HEK293 (cell line): Measurements from ENCODE around the gene SNRPB2.

Source experiments
- CTCF ChIP-seq: fragments of 450-650 bp; formaldehyde crosslinking; IDR thresholded peaks from 2 replicates; pipeline ENCODE4 v1.5.1; 2016; ENCODE audit warnings: missing biosample characterization, missing genetic modification characterization
- KLF16 ChIP-seq: fragments of 450-650 bp; formaldehyde crosslinking; IDR thresholded peaks from 2 replicates; pipeline ENCODE4 v1.5.1; 2017; ENCODE audit warnings: missing biosample characterization, missing genetic modification characterization
- PATZ1 ChIP-seq: fragments of 450-650 bp; formaldehyde crosslinking; IDR thresholded peaks from 2 replicates; pipeline ENCODE4 v1.5.1; 2016; ENCODE audit warnings: missing biosample characterization, missing genetic modification characterization
- PBX3 ChIP-seq: sonication (generic); formaldehyde crosslinking; IDR thresholded peaks from 2 replicates; pipeline ENCODE4 v1.8.1; 2022; ENCODE audit warnings: mild to moderate bottlenecking, moderate library complexity, missing genetic modification reagents
- ZEB2 ChIP-seq: fragments of 450-650 bp; formaldehyde crosslinking; IDR thresholded peaks from 2 replicates; pipeline ENCODE4 v1.5.1; 2016; ENCODE audit warnings: missing biosample characterization, missing genetic modification characterization
- ZNF184 ChIP-seq: fragments of 450-650 bp; IDR thresholded peaks from 2 replicates; pipeline ENCODE4 v1.5.1; 2018; ENCODE audit warnings: missing biosample characterization, mild to moderate bottlenecking, missing genetic modification characterization
- ZNF501 ChIP-seq: fragments of 450-650 bp; formaldehyde crosslinking; IDR thresholded peaks from 2 replicates; pipeline ENCODE4 v1.5.1; 2016; ENCODE audit warnings: missing biosample characterization, missing genetic modification characterization
- ZNF561 ChIP-seq: fragments of 450-650 bp; IDR thresholded peaks from 2 replicates; pipeline ENCODE4 v1.5.1; 2018; ENCODE audit warnings: missing biosample characterization, missing genetic modification characterization, borderline replicate concordance
- ZNF626 ChIP-seq: fragments of 450-650 bp; sonication (Bioruptor Pico); formaldehyde crosslinking; IDR thresholded peaks from 2 replicates; pipeline ENCODE4 v1.5.1; 2018; ENCODE audit warnings: missing biosample characterization, missing genetic modification characterization, inconsistent platforms
- ZNF791 ChIP-seq: fragments of 450-650 bp; formaldehyde crosslinking; IDR thresholded peaks from 2 replicates; pipeline ENCODE4 v1.5.1; 2016; ENCODE audit warnings: missing biosample characterization, missing genetic modification characterization

- TF ChIP-seq ZNF184 (tag by site-specific recombination) (no peak), PBX3 (CRISPR knock-in tag) (no peak), PATZ1 (tag by site-specific recombination) (no peak), ZEB2 (tag by site-specific recombination) (no peak), ZNF626 (tag by site-specific recombination) (no peak), ZNF791 (tag by site-specific recombination) (no peak), ZNF561 (no peak), ZNF501 (tag by site-specific recombination) (no peak), CTCF (tag by site-specific recombination) (no peak), KLF16 (no peak)
Observed at GRCh38 chr20:16692009-16692408, 37.8 kb upstream of the SNRPB2 start.
